Lower leg skin (tissue), 3 donors: ENCODE data around the gene CEMIP2.

ENCODE experiments used
- CTCF ChIP-seq, 3 donors: fragments of 450-650 bp; IDR thresholded peaks; one replicate each; pipeline ENCODE4 v1.5.1; 2016; ENCODE audit warnings: antibody characterized with exemption in 3 of 3, mild to moderate bottlenecking in 3 of 3, moderate library complexity in 2 of 3
- POLR2A ChIP-seq, 2 donors: fragments of 450-650 bp; IDR thresholded peaks; one replicate each; pipeline ENCODE4 v1.6.1; 2016 to 2017; ENCODE audit warnings: antibody characterized with exemption in 2 of 2, mild to moderate bottlenecking in 1 of 2, moderate library complexity in 1 of 2

DNA sequence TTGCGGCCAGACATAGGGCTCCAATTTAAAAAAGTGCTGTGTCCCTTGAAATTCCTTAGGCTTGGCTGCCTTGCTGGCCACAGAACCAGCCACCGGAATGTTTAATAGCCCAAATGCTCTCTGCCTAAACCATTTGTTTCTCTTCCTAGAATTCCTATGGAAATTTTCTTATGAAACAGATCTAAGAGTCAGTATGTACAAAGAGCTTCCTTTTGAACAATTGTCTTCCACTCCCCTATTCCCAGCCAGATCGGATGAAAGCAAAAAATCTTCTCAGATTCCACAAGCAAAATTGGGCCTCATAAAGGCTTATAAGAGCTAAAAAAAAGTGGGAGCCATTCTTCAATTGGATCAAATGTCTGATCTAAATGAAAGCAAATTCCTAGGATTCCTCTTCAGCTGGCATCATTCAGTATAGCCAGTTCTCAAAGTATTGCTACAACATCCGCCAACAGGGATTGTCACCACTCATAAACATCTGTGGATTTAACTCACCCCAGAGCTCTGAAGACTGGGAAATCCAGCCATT is 104.3 kb downstream of the CEMIP2 start:
- TF ChIP-seq CTCF (IDR thresholded peaks at IDR 0.05) (no peak), POLR2A (IDR thresholded peaks at IDR 0.05) (no peak)
